Measurements from ENCODE around the gene CYB5R4.

Gene CYB5R4

DNA sequence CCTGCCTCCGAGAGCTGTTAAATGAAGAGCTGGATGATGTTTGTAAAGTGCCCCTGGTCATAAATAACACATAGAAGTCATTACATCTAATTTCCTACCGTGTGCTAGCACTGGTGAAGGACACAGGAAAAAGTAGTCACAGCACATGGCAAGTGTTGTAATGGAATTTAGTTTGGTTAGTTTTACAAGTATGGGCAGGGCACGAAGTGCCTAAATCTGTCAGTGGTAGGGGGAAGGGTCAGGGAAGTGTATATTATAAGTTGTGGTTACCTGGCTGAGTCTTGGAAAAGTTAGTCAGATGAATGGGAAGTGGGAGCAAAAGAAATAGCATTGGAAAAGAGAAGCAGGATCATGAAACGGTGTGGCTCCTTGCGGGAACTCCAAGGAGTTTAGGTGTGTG lies 4.7 kb upstream of the CYB5R4 start:
- H3K4me3 Mint-ChIP-seq = no peak overlapping the region
- no peaks in the 10 kb centered on the region for H3K36me3 Mint-ChIP-seq (ENCODE audit: low read depth)
- H3K9me3 Mint-ChIP-seq = no peaks in the 10 kb centered on the region
- H3K27me3 Mint-ChIP-seq (ENCODE audit: low read depth, poor library complexity) = peaks cover 74% of the 10 kb centered on the region
- H3K27ac Mint-ChIP-seq = no peak overlapping the region
- H3K4me1 Mint-ChIP-seq = peaks cover 19% of the 10 kb centered on the region
- TF ChIP-seq, protein P1, sequence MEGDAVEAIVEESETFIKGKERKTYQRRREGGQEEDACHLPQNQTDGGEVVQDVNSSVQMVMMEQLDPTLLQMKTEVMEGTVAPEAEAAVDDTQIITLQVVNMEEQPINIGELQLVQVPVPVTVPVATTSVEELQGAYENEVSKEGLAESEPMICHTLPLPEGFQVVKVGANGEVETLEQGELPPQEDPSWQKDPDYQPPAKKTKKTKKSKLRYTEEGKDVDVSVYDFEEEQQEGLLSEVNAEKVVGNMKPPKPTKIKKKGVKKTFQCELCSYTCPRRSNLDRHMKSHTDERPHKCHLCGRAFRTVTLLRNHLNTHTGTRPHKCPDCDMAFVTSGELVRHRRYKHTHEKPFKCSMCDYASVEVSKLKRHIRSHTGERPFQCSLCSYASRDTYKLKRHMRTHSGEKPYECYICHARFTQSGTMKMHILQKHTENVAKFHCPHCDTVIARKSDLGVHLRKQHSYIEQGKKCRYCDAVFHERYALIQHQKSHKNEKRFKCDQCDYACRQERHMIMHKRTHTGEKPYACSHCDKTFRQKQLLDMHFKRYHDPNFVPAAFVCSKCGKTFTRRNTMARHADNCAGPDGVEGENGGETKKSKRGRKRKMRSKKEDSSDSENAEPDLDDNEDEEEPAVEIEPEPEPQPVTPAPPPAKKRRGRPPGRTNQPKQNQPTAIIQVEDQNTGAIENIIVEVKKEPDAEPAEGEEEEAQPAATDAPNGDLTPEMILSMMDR (IDR thresholded peaks at IDR 0.05) = no peak
- DNase-seq = no peak

DNA sequence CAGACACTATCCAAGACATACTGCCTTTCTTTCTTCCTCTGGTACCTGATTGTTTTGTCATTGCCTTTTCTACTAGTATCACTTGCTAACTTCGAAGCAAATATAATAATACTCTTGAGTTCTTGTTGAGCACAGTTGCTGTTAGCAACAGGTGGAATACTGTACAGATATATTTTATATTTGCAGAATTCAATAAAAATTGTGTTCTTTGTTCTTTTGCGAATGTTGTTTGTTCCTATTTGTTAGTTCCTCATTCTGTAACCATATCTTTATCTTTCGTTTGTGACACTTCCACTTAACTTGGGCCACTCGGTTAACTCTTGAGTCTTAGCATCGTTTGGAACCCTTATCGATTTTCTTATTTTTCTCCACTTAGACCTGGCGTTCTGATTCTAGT lies 868 bp downstream of the CYB5R4 start:
- peaks cover 8% of the 10 kb centered on the region for H3K36me3 Mint-ChIP-seq (ENCODE audit: low read depth)
- H3K4me1 Mint-ChIP-seq = peaks cover 16% of the 10 kb centered on the region
- H3K9me3 Mint-ChIP-seq = no peaks in the 10 kb centered on the region
- TF ChIP-seq, protein P1 (IDR thresholded peaks at IDR 0.05) = no peak
- peak overlapping the region; percentile 97 for H3K4me3 Mint-ChIP-seq
- no peak for DNase-seq
- H3K27me3 Mint-ChIP-seq (ENCODE audit: low read depth, poor library complexity) = peaks cover 22% of the 10 kb centered on the region
- H3K27ac Mint-ChIP-seq = no peak overlapping the region

GRCh38 chr6:83860782-83861495 lies 1.4 kb downstream of the CYB5R4 start:
- no peak for DNase-seq
- TF ChIP-seq, protein P1 (IDR thresholded peaks at IDR 0.05) = no peak
- H3K27me3 Mint-ChIP-seq (ENCODE audit: low read depth, poor library complexity) = peaks cover 16% of the 10 kb centered on the region
- peaks cover 16% of the 10 kb centered on the region for H3K4me1 Mint-ChIP-seq
- peaks cover 14% of the 10 kb centered on the region for H3K36me3 Mint-ChIP-seq (ENCODE audit: low read depth)
- peak overlapping the region; percentile 97 for H3K4me3 Mint-ChIP-seq
- no peak overlapping the region for H3K27ac Mint-ChIP-seq
- no peaks in the 10 kb centered on the region for H3K9me3 Mint-ChIP-seq

DNA sequence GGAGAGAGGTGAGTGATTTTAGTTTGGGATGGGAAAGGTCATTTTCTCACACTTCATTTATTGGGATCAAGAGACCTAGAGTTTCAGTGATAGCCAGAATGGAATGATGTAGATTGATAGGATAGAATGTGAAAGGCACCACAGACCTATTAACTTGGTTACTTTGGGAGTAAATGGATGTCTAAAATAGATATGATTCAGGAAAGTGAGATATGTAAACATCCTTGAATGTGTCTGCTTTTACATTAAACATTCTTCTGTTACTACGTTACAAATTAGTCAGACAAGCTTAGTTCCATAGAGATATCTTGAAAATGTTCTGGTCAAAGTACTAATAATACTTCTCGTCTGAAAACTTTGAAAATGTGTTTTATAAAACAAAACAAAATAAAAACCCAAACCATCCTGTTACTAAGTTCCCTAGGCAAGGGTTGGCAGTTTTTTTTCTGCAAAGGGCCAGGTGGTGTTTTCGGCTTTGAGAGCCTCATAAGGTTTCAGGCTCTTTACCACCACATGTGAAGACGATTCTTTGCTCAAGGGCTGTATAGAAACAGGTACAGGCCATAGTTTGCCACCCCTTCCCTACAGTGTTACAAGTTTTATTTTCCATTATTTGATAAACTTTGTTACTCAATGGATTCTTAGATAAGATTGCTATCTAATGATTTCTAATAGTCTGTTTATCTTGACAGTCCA lies 3.4 kb downstream of the CYB5R4 start:
- Mint-ChIP-seq H3K36me3 (ENCODE audit: low read depth) (peaks cover 34% of the 10 kb centered on the region), H3K27ac (no peak overlapping the region), H3K9me3 (peaks cover 14% of the 10 kb centered on the region), H3K27me3 (ENCODE audit: low read depth, poor library complexity) (peaks cover 4% of the 10 kb centered on the region), H3K4me3 (no peak overlapping the region), H3K4me1 (peaks cover 16% of the 10 kb centered on the region)
- no peak for DNase-seq
- TF ChIP-seq, protein P1 (IDR thresholded peaks at IDR 0.05) = no peak

GRCh38 chr6:83867043-83867442 lies 7.6 kb downstream of the CYB5R4 start:
- no peak overlapping the region for H3K4me3 Mint-ChIP-seq
- no peak overlapping the region for H3K27ac Mint-ChIP-seq
- TF ChIP-seq, protein P1 (IDR thresholded peaks at IDR 0.05) = no peak
- peaks cover 22% of the 10 kb centered on the region for H3K9me3 Mint-ChIP-seq
- no peaks in the 10 kb centered on the region for H3K4me1 Mint-ChIP-seq
- H3K36me3 Mint-ChIP-seq (ENCODE audit: low read depth) = peaks cover 56% of the 10 kb centered on the region
- peaks cover 2% of the 10 kb centered on the region for H3K27me3 Mint-ChIP-seq (ENCODE audit: low read depth, poor library complexity)
- DNase-seq = no peak
